ENCODE data around the gene AUH. TPM values are rescaled to one million over a fixed set of nuclear protein-coding genes. Genes with fewer than 3 reads are reported as not detected.

Gene AUH
- total and polyA plus RNA-seq, 10 of the 15 experiments (the other 5 are each of a cell fraction or from before 2014, with no cell fraction given): 1.7 to 7.3 (median 4.6) TPM

- H4K20me1 ChIP-seq (ENCODE audit: control insufficient read depth, insufficient read depth): no peaks in the 10 kb centered on the region
- CTCF ChIA-PET: interaction anchor here (1.0 to 1.5 kb wide), 2 partner anchors 15 to 18 kb away, joined by 4 to 5 read pairs; no protein-coding TSS in a partner anchor
- peak overlapping the region; percentile 85 for H3K4me2 ChIP-seq (ENCODE audit: control insufficient read depth, insufficient read depth)
- H3K36me3 ChIP-seq (ENCODE audit: control insufficient read depth in 2 of 2, insufficient read depth in 2 of 2, low read length in 1 of 2): no peaks in the 10 kb centered on the region
- H3K27me3 ChIP-seq (replicated peaks in 1 of 2; ENCODE audit: control insufficient read depth in 2 of 2, insufficient read depth in 2 of 2, low read length in 1 of 2): peaks cover 0 to 3% of the 10 kb centered on the region in 2 experiments; a peak in 2 of 4 replicates
- SMC1A ChIA-PET (ENCODE audit: uncharacterized antibody, unreplicated experiment): interaction anchor here (1.0 to 3.2 kb wide), 5 partner anchors 10 to 98 kb away, joined by 3 to 8 read pairs (median 4); no protein-coding TSS in a partner anchor
- POLR2A ChIA-PET: interaction anchor here (1.0 kb wide), 1 partner anchor 10 kb away, joined by 4 read pairs; no protein-coding TSS in a partner anchor
- RAD21 ChIA-PET (ENCODE audit: unreplicated experiment): interaction anchor here (1.1 to 1.2 kb wide), 2 partner anchors 15 kb away, joined by 4 to 5 read pairs; no protein-coding TSS in a partner anchor
- H3K4me3 ChIP-seq: peak overlapping the region; percentile 65
- no peak overlapping the region; the same call in 1 of the 2 replicates for H2AFZ ChIP-seq (ENCODE audit: control insufficient read depth, low read depth, low read length)
- no TSS peak for BruUV-seq (replicated peaks)
- DNase-seq (ENCODE audit: low read depth, low spot score): no peak
- intact Hi-C loops (cut with micrococcal nuclease; ENCODE audit: unreplicated experiment): loop anchor here (5.0 to 10.0 kb wide), 3 partner anchors 41 to 271 kb away; no protein-coding TSS in a partner anchor
- H3K4me1 ChIP-seq (ENCODE audit: control insufficient read depth, insufficient read depth, low read length): peaks cover 23% of the 10 kb centered on the region
- TF ChIP-seq HCFC1 (IDR thresholded peaks at IDR 0.05; ENCODE audit: low read length) (no peak), ASH2L (IDR thresholded peaks at IDR 0.05; ENCODE audit: borderline replicate concordance, low read depth) (peak; percentile 61; the same call in 1 of the 2 replicates), CREM (IDR thresholded peaks at IDR 0.05; ENCODE audit: low read depth) (0 out of 2 replicates have a peak, but pooled peaks have one; percentile 19), GATAD2B (conservative IDR thresholded peaks at IDR 0.05; ENCODE audit: low read depth) (0 out of 2 replicates have a peak, but pooled peaks have one; percentile 21), MEF2A (IDR thresholded peaks at IDR 0.05; ENCODE audit: insufficient read depth, low read depth, low read length) (0 out of 2 replicates have a peak, but pooled peaks have one; percentile 31), HDAC2 (IDR thresholded peaks at IDR 0.05) (peak; percentile 75; the same call in 1 of the 2 replicates), CHD4 (IDR thresholded peaks at IDR 0.05) (no peak), TBL1XR1 (IDR thresholded peaks at IDR 0.05; ENCODE audit: low read depth, low read length) (no peak), MXI1 (IDR thresholded peaks at IDR 0.05; ENCODE audit: low read depth, low read length) (no peak), MEF2B (IDR thresholded peaks at IDR 0.05; ENCODE audit: partially characterized antibody, poor library complexity, severe bottlenecking) (peak; percentile 27), HDAC6 (IDR thresholded peaks at IDR 0.05; ENCODE audit: unreplicated experiment) (peak; percentile 93), CREB1 (IDR thresholded peaks at IDR 0.05; ENCODE audit: low read depth) (no peak), ETV6 (conservative IDR thresholded peaks at IDR 0.05 in 1 of 2, IDR thresholded peaks at IDR 0.05 in 1 of 2; ENCODE audit: borderline replicate concordance in 1 of 2, low read depth in 1 of 2) (no peak), RELA (IDR thresholded peaks at IDR 0.05; ENCODE audit: borderline replicate concordance, partially characterized antibody) (no peak)
- TF ChIP-seq, protein P1, sequence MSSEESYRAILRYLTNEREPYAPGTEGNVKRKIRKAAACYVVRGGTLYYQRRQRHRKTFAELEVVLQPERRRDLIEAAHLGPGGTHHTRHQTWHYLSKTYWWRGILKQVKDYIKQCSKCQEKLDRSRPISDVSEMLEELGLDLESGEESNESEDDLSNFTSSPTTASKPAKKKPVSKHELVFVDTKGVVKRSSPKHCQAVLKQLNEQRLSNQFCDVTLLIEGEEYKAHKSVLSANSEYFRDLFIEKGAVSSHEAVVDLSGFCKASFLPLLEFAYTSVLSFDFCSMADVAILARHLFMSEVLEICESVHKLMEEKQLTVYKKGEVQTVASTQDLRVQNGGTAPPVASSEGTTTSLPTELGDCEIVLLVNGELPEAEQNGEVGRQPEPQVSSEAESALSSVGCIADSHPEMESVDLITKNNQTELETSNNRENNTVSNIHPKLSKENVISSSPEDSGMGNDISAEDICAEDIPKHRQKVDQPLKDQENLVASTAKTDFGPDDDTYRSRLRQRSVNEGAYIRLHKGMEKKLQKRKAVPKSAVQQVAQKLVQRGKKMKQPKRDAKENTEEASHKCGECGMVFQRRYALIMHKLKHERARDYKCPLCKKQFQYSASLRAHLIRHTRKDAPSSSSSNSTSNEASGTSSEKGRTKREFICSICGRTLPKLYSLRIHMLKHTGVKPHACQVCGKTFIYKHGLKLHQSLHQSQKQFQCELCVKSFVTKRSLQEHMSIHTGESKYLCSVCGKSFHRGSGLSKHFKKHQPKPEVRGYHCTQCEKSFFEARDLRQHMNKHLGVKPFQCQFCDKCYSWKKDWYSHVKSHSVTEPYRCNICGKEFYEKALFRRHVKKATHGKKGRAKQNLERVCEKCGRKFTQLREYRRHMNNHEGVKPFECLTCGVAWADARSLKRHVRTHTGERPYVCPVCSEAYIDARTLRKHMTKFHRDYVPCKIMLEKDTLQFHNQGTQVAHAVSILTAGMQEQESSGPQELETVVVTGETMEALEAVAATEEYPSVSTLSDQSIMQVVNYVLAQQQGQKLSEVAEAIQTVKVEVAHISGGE (CRISPR knock-in tag; IDR thresholded peaks at IDR 0.05): no peak
- TF ChIP-seq, protein P2, sequence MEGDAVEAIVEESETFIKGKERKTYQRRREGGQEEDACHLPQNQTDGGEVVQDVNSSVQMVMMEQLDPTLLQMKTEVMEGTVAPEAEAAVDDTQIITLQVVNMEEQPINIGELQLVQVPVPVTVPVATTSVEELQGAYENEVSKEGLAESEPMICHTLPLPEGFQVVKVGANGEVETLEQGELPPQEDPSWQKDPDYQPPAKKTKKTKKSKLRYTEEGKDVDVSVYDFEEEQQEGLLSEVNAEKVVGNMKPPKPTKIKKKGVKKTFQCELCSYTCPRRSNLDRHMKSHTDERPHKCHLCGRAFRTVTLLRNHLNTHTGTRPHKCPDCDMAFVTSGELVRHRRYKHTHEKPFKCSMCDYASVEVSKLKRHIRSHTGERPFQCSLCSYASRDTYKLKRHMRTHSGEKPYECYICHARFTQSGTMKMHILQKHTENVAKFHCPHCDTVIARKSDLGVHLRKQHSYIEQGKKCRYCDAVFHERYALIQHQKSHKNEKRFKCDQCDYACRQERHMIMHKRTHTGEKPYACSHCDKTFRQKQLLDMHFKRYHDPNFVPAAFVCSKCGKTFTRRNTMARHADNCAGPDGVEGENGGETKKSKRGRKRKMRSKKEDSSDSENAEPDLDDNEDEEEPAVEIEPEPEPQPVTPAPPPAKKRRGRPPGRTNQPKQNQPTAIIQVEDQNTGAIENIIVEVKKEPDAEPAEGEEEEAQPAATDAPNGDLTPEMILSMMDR (IDR thresholded peaks at IDR 0.05 in 2 of 3, conservative IDR thresholded peaks at IDR 0.05 in 1 of 3; ENCODE audit: control insufficient read depth in 2 of 3, extremely low read depth in 1 of 3, insufficient read depth in 1 of 3, low read depth in 3 of 3, low read length in 3 of 3): 0 out of 6 replicates have a peak, but pooled peaks of 1 of the 3 experiments have one; percentile 6
- WGBS (ENCODE audit: insufficient coverage, insufficient replicate concordance, low lambda C conversion rate, missing lambda C conversion rate): 6% methylated on average over 38 of the region's 38 CpGs
- in situ Hi-C loops (cut with MboI): no loop called here
- no peak overlapping the region for H3K27ac ChIP-seq (ENCODE audit: control insufficient read depth, insufficient read depth)
- no peak overlapping the region for H3K9ac ChIP-seq (ENCODE audit: control insufficient read depth, insufficient read depth, low read length)
- ATAC-seq: peak; percentile 68
- no peaks in the 10 kb centered on the region; the same call in 2 of the 3 replicates for H3K9me3 ChIP-seq (replicated peaks; ENCODE audit: control insufficient read depth, insufficient read depth, low read length)
- no peak for FAIRE-seq
- H3K79me2 ChIP-seq (ENCODE audit: control insufficient read depth, insufficient read depth, low read length): no peaks in the 10 kb centered on the region
Observed at GRCh38 chr9:91193087-91193657, 168.5 kb downstream of the AUH start.
